T-helper 2 cell treated with Interferon-gamma antibody and Interleukin-4, amounts not matched to agents 5 μg/mL and 100 μg/mL, for 36 hours (primary cell): ENCODE data around the gene SLC25A18.
"Not testable (repeated sequence)": the region's sequence is repeated elsewhere in the genome, so short reads cannot be mapped to it uniquely, and the experiment has no call there.

Experiments used
- DNase-seq: peaks from one replicate; pipeline ENCODE4 v3.0.0; 2021; ENCODE audit warnings: low spot score
- H3K27ac Mint-ChIP-seq: one replicate; pipeline ENCODE4 v1.8.0; 2021; ENCODE audit warnings: mild to moderate bottlenecking, mixed read lengths
- H3K27me3 Mint-ChIP-seq: one replicate; pipeline ENCODE4 v1.8.0; 2021; ENCODE audit warnings: low read depth, mixed read lengths
- H3K36me3 Mint-ChIP-seq: one replicate; pipeline ENCODE4 v1.8.0; 2021; ENCODE audit warnings: low read depth, mixed read lengths
- H3K4me1 Mint-ChIP-seq: one replicate; pipeline ENCODE4 v1.8.0; 2021; ENCODE audit warnings: low read depth, mixed read lengths
- H3K4me3 Mint-ChIP-seq: one replicate; pipeline ENCODE4 v1.8.0; 2022; ENCODE audit warnings: mild to moderate bottlenecking, moderate library complexity, mixed read lengths
- H3K9me3 Mint-ChIP-seq: one replicate; pipeline ENCODE4 v1.8.0; 2021; ENCODE audit warnings: mixed read lengths

The SLC25A18 gene, protein sequence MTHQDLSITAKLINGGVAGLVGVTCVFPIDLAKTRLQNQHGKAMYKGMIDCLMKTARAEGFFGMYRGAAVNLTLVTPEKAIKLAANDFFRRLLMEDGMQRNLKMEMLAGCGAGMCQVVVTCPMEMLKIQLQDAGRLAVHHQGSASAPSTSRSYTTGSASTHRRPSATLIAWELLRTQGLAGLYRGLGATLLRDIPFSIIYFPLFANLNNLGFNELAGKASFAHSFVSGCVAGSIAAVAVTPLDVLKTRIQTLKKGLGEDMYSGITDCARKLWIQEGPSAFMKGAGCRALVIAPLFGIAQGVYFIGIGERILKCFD

DNA sequence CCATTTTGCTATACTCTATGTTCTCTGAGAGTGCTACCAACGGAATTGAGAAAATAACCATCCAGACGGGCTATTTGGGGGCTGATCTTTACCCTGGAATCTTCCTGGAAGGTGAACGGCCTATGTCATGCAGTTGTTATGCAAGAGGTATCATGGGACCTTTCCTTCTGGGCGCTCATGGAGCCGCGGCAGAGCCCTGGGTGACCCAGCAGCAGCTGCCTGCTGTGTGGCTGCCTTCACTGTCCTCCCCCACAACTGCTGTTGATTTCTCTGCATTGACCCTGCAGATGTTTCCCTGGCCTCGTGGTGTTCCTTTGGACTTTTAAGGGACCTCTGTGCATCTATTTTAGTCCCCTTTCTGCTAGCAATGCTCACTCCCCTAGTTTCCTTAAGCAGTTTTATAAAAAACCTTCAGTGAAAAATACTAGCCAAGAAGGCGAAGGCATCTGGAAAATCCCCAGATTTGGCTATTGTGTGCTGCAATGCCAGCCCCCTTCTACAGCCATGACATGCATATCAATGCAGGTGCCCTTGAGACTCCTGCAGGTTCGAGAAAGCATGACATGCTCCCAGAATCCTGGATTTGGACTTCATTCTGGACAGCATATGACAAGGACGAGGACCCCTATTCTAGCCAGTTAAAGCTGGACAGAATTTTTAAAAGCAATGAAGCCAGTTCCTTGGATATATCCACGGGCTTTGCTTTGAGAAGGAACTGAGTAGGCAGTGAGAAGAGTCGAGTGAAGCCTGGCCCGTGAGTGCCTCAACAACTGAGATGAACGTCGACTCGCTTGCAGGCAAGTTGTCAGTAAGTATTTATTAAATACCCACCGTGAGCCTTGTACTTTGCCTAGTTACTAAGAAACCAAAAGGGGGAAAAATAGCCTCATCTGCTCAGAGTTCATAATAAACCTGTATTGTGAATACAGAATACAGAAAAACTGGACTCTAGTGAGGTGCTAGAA lies at the start of gene SLC25A18:
Gene SLC25A18 (plus strand): TSS at position 593 of the 965 bp plus-strand sequence. CDS start 16,447 bp downstream, outside the sequence.
- no peak for DNase-seq
- Mint-ChIP-seq H3K9me3 (no peaks in the 10 kb centered on the region), H3K27me3 (peaks cover 2% of the 10 kb centered on the region), H3K36me3 (no peaks in the 10 kb centered on the region), H3K4me1 (no peaks in the 10 kb centered on the region), H3K4me3 (no peak within 1 kb of the TSS), H3K27ac (no peak within 1 kb of the TSS)

DNA sequence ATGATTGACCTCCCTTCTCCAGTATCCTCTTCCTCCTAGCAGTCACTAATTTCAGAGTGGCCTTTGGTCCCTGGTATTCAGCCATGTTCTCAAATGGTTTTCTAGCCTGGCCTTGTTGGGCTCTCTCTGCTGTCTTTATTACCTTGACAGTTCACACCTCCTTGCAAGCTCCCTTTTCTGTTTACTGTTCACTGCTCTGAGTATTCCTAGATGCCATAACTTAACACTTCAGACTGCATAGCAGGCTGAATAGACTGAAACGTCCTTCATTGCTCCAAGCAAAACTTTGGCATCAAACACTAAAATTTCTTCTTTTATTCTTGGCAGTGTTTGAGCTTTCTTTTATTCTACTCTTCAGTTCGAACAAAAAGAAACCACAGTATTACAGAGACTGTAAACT lies 49.7 kb upstream of the SLC25A18 start:
- Mint-ChIP-seq H3K27me3 (peaks cover 12% of the 10 kb centered on the region), H3K4me3 (no peak overlapping the region), H3K27ac (no peak overlapping the region), H3K36me3 (no peaks in the 10 kb centered on the region), H3K4me1 (no peaks in the 10 kb centered on the region), H3K9me3 (no peaks in the 10 kb centered on the region)
- DNase-seq = no peak

DNA sequence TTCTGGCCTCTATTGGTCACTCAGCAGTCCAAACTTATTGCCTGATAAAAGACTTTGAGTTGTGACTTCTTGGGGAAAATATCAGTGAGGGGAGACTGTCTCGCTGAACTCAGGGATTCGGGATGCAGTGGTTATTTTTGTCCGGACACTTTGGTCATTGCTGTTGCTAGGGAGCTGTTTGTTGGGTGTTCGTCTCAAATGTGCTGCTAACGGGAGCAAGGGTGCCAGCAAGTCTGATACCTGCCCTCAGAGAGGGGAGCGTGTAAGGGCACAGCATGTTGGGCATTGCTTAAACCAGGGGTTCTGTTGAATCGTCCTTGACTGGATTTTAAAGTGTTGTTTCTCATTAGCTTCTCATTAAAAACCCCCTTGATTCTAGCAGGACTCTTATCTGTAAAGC lies 49.2 kb upstream of the SLC25A18 start:
- no peak for DNase-seq
- H3K27me3 Mint-ChIP-seq = peaks cover 11% of the 10 kb centered on the region
- H3K9me3 Mint-ChIP-seq = no peaks in the 10 kb centered on the region
- H3K27ac Mint-ChIP-seq = no peak overlapping the region
- H3K4me1 Mint-ChIP-seq = no peaks in the 10 kb centered on the region
- no peak overlapping the region for H3K4me3 Mint-ChIP-seq
- H3K36me3 Mint-ChIP-seq = no peaks in the 10 kb centered on the region

DNA sequence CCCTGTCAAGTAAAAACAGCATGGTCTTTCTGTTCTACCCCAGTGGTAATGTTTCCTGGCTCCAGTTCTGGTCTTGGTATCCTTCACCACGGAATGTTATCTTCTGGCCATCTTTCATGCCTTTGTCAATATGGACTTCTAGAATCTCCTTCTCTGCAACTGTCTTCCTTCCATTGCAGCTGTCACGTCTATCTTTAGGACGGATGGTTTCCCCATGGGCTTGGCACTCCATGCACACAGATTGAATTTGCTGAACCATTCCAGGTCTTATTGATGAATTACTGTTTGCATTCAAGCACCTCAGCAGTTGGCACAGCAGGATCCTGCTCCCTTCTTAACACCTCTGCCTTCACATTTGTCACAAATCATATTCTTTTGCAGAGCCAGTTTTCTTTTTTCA lies 44.9 kb upstream of the SLC25A18 start:
- H3K36me3 Mint-ChIP-seq = no peaks in the 10 kb centered on the region
- no peak for DNase-seq
- H3K4me3 Mint-ChIP-seq = no peak overlapping the region
- H3K4me1 Mint-ChIP-seq = no peaks in the 10 kb centered on the region
- H3K9me3 Mint-ChIP-seq = no peaks in the 10 kb centered on the region
- peaks cover 11% of the 10 kb centered on the region for H3K27me3 Mint-ChIP-seq
- no peak overlapping the region for H3K27ac Mint-ChIP-seq

DNA sequence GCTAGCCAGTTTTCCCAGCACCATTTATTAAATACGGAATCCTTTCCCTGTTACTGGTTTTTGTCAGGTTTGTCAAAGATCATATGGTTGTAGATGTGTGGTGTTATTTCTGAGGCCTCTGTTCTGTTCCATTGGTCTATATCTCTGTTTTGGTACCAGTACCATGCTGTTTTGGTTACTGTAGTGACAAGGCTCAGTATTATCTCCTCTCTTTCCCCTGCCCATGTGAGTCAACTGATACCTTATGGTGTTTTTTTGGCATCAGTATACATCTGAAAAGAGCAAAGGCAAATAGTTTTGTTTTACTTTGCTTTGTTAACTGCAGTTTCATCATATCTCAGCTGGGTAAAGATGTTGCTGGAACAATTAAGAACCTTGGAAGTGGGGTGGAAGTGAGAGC lies 41.3 kb upstream of the SLC25A18 start:
- not testable (repeated sequence) for H3K27ac Mint-ChIP-seq, DNase-seq, H3K36me3 Mint-ChIP-seq, H3K27me3 Mint-ChIP-seq, H3K4me3 Mint-ChIP-seq, H3K9me3 Mint-ChIP-seq, H3K4me1 Mint-ChIP-seq

DNA sequence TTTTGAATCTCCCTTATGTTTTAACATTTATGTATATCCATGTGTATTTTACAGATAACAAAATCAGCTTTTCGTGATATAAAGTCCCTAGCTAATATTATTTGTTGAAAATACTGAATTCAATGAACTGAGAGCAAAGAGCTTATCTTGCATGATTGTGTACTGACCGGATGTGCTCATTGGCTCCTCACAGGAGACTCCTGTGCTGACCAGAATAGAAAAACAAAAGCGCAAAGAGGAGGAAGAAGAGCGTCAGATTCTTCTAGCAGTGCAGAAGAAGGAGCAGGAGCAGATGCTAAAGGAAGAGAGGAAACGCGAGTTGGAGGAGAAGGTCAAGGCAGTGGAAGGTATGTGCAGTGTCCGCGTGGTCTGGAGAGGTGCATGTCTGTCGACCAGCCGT lies 39.4 kb upstream of the SLC25A18 start:
- peaks cover 18% of the 10 kb centered on the region for H3K27me3 Mint-ChIP-seq
- no peak overlapping the region for H3K27ac Mint-ChIP-seq
- no peaks in the 10 kb centered on the region for H3K9me3 Mint-ChIP-seq
- no peak for DNase-seq
- peaks cover 3% of the 10 kb centered on the region for H3K4me1 Mint-ChIP-seq
- no peaks in the 10 kb centered on the region for H3K36me3 Mint-ChIP-seq
- no peak overlapping the region for H3K4me3 Mint-ChIP-seq

DNA sequence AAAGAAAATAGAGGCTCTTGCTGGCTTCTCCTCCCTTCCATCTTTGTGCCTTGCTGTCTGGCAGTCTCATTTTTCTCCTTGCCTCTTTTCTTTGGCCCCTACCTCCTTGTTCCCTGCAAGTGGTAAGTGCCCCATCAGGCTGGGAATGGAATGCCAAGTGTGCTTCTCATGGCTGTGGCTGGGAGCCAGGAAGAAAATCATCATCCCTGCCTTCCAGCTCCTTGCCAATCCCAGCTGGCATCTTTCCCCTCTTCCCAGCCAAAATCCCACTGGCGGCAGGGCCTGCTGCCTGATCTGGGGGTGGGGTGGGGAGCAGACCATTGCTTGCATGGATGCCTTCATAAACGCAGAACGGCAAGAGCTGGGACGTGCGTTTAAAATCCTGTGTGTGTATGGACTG lies 27.0 kb upstream of the SLC25A18 start:
- Mint-ChIP-seq H3K4me1 (no peaks in the 10 kb centered on the region), H3K27me3 (no peaks in the 10 kb centered on the region), H3K36me3 (no peaks in the 10 kb centered on the region), H3K27ac (no peak overlapping the region), H3K4me3 (no peak overlapping the region), H3K9me3 (no peaks in the 10 kb centered on the region)
- DNase-seq = no peak

DNA sequence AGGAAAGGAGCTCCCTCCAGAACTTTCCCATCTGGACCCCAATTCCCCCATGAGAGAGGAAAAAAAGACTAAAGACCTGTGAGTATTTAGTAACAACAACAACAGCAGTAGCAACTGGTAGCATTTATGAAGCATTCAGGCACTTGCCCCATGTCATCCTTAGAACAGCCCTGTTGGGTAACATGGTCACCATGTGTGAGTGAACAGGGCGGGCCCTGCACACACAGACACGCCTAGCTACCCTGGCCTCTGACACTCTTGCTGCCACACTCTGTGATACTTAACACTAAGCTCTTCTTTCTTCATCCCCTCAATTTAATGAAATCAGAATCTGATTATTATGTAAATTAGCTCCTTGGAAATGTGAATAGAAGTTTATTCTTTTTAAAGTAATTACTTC lies 26.1 kb upstream of the SLC25A18 start:
- Mint-ChIP-seq H3K36me3 (no peaks in the 10 kb centered on the region), H3K4me3 (no peak overlapping the region), H3K27ac (no peak overlapping the region), H3K27me3 (no peaks in the 10 kb centered on the region), H3K4me1 (no peaks in the 10 kb centered on the region), H3K9me3 (no peaks in the 10 kb centered on the region)
- no peak for DNase-seq

DNA sequence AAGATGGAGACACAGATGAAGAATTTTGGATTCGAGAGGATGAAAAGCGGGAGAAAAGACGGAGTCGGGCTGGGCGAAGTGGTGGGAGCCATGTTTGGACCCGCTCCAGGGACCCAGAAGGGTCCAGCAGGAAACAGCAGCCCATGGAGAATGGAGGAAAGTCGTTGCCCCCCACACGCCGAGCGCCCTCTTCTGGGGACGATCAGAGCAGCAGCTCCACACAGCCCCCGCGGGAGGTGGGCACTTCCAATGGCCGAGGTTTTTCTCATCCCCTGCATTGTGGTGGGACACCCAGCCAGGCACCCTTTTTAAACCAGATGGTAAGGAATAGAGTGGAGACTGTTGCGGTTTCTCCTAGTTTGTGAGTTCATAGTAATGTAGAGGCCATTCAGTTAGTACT lies 22.8 kb upstream of the SLC25A18 start:
- H3K4me3 Mint-ChIP-seq = no peak overlapping the region
- no peaks in the 10 kb centered on the region for H3K4me1 Mint-ChIP-seq
- H3K27me3 Mint-ChIP-seq = no peaks in the 10 kb centered on the region
- H3K9me3 Mint-ChIP-seq = no peaks in the 10 kb centered on the region
- no peak overlapping the region for H3K27ac Mint-ChIP-seq
- DNase-seq = no peak
- no peaks in the 10 kb centered on the region for H3K36me3 Mint-ChIP-seq

DNA sequence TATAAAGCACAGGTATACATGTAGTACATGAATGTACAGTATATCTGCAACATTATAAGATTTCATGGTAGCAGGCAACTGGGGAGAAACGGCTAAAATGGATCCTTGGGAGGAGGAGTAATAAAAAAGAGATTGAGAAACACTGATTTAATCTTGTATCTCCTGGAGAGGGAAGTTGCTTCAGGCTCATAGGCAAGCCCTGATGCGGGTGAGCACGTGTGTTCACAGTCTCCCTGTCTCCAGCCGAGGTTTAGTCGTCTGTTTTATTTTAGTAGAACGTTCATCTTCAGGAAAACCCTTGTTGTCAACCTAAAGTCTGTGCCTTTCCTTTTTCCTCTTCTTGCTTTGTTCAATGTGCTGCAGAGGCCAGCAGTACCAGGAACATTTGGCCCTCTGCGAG lies 21.8 kb upstream of the SLC25A18 start:
- Mint-ChIP-seq H3K4me3 (no peak overlapping the region), H3K36me3 (no peaks in the 10 kb centered on the region), H3K27me3 (no peaks in the 10 kb centered on the region), H3K4me1 (no peaks in the 10 kb centered on the region), H3K27ac (no peak overlapping the region), H3K9me3 (no peaks in the 10 kb centered on the region)
- DNase-seq = no peak

DNA sequence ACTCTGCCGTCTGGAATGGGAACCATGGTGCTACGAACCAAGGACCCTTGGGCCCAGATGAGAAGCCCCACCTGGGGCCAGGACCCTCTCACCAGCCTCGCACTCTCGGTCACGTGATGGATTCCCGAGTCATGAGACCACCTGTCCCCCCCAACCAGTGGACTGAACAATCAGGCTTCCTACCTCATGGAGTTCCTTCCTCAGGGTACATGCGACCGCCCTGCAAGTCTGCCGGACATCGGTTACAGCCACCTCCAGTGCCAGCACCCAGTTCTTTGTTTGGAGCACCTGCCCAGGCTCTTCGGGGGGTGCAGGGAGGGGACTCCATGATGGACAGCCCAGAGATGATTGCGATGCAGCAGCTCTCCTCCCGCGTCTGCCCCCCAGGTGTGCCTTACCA lies 20.8 kb upstream of the SLC25A18 start:
- Mint-ChIP-seq H3K4me3 (no peak overlapping the region), H3K9me3 (no peaks in the 10 kb centered on the region), H3K4me1 (no peaks in the 10 kb centered on the region), H3K27ac (no peak overlapping the region), H3K36me3 (no peaks in the 10 kb centered on the region), H3K27me3 (no peaks in the 10 kb centered on the region)
- DNase-seq = no peak

DNA sequence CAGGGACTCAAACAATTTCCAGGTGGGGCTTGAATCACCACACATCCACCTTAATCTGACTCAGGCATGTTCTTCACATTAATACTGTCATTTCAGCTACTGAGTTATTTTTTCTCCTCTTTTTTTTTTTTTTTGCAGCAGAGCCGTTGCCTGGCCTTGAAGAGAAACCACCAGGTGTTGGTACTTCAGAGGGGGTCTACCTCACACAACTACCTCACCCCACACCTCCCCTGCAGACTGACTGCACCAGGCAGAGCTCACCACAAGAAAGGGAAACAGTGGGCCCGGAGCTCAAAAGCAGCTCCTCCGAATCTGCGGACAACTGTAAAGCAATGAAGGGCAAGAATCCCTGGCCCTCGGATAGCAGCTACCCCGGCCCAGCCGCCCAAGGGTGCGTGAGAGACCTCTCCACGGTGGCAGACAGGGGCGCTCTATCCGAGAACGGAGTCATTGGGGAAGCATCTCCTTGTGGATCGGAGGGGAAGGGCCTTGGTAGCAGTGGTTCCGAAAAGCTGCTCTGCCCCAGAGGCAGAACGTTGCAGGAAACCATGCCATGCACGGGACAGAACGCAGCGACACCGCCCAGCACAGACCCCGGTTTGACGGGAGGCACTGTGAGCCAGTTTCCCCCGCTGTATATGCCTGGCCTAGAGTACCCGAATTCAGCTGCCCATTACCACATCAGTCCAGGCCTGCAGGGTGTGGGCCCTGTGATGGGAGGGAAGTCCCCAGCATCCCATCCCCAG lies 15.1 kb upstream of the SLC25A18 start:
- no peak overlapping the region for H3K4me3 Mint-ChIP-seq
- no peak for DNase-seq
- H3K27me3 Mint-ChIP-seq = no peaks in the 10 kb centered on the region
- no peaks in the 10 kb centered on the region for H3K4me1 Mint-ChIP-seq
- no peaks in the 10 kb centered on the region for H3K9me3 Mint-ChIP-seq
- H3K27ac Mint-ChIP-seq = no peak overlapping the region
- no peaks in the 10 kb centered on the region for H3K36me3 Mint-ChIP-seq

DNA sequence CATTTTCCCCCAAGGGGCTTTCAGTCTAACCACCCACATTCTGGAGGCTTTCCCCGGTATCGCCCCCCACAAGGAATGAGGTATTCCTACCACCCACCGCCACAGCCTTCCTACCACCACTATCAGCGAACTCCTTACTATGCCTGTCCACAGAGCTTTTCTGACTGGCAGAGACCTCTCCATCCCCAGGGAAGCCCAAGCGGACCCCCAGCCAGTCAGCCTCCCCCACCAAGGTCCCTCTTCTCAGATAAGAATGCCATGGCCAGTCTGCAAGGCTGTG lies 14.6 kb upstream of the SLC25A18 start:
- no peaks in the 10 kb centered on the region for H3K36me3 Mint-ChIP-seq
- H3K27ac Mint-ChIP-seq = no peak overlapping the region
- H3K27me3 Mint-ChIP-seq = no peaks in the 10 kb centered on the region
- DNase-seq = no peak
- H3K4me1 Mint-ChIP-seq = no peaks in the 10 kb centered on the region
- no peaks in the 10 kb centered on the region for H3K9me3 Mint-ChIP-seq
- H3K4me3 Mint-ChIP-seq = no peak overlapping the region

DNA sequence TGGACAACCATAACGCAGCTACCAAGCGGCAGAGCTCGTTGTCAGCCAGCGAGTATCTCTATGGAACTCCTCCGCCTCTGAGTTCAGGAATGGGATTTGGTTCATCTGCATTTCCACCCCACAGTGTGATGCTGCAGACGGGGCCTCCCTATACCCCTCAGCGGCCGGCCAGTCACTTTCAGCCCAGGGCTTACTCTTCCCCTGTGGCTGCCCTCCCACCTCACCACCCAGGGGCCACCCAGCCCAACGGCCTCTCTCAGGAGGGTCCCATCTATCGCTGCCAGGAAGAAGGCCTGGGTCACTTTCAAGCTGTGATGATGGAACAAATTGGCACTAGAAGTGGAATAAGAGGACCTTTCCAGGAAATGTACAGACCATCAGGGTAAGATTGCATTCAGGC lies 14.1 kb upstream of the SLC25A18 start:
- H3K27me3 Mint-ChIP-seq = no peaks in the 10 kb centered on the region
- no peaks in the 10 kb centered on the region for H3K9me3 Mint-ChIP-seq
- H3K36me3 Mint-ChIP-seq = no peaks in the 10 kb centered on the region
- DNase-seq = no peak
- no peak overlapping the region for H3K27ac Mint-ChIP-seq
- no peaks in the 10 kb centered on the region for H3K4me1 Mint-ChIP-seq
- H3K4me3 Mint-ChIP-seq = no peak overlapping the region
